G401.6 (cell line): ENCODE results near the gene HIVEP1.

Source experiments
- FAIRE-seq: peaks from 2 replicates; lab custom pipeline; 2012; peaks lifted over from hg19 to GRCh38; lab: Jason Lieb, UNC

The HIVEP1 gene

DNA sequence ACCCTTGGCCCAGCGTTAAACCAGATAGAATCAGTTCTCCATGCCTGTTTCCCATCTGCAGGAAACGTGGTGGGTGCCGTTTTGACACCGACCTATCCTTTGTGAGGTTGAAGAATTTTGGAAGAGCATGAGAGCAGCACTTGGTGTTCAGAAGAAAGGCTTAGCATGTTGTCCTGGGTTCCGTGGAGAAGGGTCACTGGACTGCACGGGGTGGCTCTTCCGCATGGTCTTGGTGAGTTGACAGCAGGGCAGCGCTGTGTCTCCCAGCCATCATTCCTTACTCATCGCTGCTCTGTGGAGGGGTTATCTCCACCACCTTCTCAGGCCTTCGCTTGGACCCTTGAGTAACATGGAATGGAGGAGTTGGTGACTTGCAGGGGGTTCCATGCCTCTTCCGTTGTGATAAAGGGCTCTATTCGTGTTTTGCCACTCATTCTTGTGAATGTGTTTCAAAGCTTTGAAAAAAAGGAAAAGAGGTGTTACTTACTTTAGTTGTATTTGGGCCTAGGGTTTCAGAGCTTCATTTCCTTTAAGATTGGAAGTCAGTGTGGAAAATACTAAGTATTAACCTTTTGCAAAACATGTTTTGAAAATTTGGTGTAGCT is 8.2 kb downstream of the HIVEP1 start:
- no peak for FAIRE-seq

DNA sequence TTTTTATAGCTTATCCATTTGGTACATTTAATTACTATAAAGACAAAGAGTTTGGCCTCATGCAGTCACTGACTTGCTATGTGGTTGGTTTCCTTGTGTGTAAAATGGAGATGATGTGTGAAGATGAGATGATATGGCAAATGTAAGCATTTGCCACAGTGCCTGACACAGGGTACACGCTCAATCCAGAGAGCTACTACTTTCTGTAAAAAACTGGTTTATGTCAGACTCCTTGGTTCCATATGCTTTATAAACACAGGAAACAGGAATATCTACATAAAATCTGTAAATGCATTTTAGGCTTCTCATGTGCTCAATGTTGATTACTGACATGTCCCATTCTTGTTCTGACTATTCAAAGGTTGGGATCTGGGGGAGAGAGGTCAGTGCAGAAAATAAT is 10.4 kb downstream of the HIVEP1 start:
- FAIRE-seq = no peak

DNA sequence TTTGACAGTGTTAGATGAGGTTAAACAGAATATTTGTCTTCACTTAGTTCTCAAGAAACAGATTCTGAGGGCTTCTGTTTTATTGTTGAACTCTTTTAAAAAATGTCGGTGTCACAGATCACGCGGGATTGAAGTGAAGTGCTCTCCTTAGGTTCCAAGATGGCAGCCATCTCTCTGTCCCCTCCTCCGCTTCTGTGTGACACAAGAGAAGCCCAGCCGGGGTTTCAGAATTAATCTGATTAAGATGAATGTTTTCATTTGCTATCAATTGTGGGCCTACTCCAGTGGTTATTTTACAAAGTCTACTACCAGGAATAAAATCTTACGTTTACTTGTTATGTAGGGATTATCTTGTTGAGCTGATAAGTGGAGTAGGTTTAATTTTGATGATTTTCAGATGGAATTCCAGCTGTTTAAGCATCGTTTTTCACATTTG is 10.9 kb downstream of the HIVEP1 start:
- no peak for FAIRE-seq

GRCh38 chr6:12024216-12024615 is 12.1 kb downstream of the HIVEP1 start:
- FAIRE-seq = no peak

DNA sequence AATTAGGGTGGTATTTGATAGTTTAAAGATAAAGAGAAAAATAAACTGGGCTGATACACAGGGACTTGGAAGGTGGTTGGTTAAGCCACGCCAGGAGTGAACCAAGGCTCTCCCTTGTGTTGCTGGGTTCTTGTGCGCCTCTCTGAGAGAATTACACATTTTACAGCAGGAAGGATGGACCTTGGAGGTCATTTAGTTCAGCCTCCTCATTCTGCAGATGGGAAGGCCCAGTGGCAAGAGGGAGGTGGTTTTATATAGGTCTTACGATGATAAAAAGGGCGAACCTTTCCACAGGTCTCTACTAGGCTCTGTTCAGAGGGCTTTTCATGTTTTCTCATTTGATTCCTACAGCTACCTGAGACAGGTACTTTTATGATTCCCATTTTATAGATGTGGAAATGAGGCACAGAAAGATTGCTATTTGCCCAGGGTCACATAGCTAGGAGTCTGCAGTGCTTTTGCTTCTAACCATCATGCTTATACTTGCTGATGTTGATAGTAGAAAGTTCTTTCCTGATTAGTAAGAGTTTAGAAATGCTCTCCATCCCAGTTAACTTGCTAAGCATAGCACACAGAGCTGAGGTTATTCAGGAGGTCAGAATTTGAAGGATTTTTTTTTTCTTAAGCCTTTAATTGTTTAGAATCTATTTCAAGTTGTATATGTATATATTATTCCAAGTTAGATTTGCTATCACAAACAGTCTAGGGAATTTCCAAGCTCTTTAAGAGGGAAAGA is 12.8 kb downstream of the HIVEP1 start:
- no peak for FAIRE-seq

DNA sequence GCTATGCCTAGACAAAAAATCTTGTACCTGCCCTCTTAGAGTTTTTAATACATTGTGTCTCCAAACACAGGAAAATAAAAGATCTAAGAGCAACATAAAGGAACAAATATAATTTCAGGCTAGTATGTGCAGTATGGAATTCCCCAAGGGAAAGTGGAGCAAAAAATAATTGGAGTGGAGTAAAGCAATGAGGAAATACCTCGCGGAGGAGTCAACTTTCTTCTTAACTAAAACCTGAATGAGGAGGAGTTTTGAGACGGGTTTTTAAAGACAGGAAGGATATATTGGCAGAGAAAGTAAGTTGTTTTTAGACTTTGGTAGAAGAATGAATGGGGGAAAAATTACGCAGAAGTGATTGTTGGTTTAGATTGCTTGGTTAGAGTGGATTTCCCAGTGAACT is 14.0 kb downstream of the HIVEP1 start:
- no peak for FAIRE-seq

- no peak for FAIRE-seq
Measured at GRCh38 chr6:12026833-12027232, 14.7 kb downstream of the HIVEP1 start.

- no peak for FAIRE-seq
Measured at GRCh38 chr6:12028213-12028612, 16.1 kb downstream of the HIVEP1 start.

GRCh38 chr6:12029979-12030737 is 18.0 kb downstream of the HIVEP1 start:
- FAIRE-seq = peak; percentile 15

DNA sequence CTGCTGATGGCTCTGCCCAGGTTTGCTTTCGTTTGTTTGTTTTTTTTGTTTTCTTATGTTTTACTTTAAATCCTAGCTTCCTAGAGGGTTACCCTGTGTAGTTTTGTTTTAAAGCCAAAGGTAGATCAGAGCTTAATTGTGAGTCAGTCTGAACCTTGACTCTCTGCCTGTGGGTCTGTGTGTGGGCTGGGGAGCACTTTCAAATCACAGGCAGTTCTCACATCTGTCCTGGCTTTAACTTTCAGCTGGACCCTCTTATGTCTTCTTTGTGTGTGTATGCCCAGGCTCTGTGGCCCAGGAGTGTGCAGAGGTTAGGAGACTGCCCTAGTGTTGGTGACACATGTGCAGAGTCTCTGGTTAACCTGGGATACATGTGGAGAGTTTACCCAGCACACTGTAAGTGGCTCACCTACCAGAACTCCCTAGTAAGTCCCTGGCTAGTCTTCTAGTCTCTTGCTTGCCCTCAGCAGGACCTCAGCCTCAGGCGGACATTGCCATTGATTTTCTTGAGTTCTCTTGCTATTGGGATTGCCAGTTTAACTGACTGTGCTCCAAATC is 19.0 kb downstream of the HIVEP1 start:
- no peak for FAIRE-seq

DNA sequence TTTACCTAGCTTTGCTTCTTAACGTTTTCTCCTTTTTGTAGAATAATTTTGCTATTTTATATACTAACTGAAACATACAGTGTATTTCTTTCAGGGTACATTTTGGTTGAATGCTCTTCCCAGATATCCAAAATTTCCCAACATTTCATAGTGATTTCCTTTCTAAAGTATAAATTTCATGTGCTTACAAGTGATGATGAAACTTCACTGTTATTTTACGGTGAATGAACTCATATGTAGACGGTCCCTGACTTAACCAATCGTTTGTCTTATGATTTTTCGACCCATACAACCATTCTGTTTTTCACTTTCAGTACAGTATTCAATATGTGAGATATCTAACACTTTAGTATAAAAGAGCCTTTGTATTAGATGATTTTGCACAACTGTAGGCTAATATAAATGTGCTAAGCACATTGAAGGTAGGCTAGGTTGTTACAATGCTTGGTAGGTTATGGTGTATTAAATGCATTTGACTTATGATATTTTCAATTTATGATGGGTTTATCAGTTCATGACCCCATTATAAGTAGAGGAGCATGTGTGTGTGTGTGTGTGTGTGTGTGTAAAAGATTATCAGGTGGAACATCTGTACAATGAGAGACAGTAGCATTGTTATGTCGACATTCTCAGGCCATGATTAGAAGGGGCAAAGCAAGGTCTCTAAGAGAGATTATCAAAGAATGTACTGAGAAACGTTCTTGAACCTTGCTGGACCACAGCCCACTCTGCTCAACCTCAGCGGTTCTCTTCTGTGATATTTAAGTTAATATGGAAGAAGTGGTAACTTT is 20.9 kb downstream of the HIVEP1 start:
- FAIRE-seq = no peak

GRCh38 chr6:12033770-12034169 is 21.7 kb downstream of the HIVEP1 start:
- FAIRE-seq = no peak

DNA sequence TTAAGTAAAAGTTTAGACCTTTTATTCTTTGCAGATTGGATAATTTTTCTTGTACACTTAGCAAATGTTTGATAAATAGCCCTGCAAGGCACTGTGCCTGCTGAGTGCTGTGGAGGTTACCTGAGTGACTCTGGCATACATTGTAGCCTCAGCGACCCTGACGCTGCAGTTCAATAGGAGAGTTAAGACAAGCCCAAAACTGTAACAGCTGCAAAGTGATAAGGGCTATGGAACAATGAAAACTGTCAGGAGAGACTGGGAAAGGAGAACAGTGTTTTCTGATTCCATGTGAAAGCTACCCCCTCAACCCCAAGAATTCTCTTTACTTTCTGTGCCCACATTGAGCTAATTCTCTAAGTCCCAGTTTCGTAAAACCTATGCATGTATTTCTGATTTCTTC is 22.2 kb downstream of the HIVEP1 start:
- no peak for FAIRE-seq

DNA sequence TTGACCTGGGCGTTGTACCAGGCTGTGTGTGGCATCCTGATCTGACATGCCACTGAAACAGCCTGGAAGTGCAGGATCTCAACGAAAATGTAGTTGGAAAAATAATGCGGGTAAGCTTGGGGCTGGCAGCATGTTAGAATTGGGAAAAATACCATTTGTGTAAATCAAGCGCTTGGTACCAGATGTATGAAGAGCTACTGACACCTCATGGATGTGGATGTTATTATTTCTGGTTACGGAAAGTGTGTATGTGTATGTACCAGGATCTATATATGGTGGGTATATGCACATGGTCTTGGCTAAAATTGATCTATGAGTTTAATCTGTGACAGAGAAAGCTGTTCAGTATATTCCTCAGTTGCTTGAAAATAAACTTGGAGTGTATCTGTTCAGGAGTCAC is 22.7 kb downstream of the HIVEP1 start:
- no peak for FAIRE-seq

GRCh38 chr6:12036766-12037165 is 24.7 kb downstream of the HIVEP1 start:
- no peak for FAIRE-seq

GRCh38 chr6:12037798-12038197 is 25.7 kb downstream of the HIVEP1 start:
- FAIRE-seq = no peak

DNA sequence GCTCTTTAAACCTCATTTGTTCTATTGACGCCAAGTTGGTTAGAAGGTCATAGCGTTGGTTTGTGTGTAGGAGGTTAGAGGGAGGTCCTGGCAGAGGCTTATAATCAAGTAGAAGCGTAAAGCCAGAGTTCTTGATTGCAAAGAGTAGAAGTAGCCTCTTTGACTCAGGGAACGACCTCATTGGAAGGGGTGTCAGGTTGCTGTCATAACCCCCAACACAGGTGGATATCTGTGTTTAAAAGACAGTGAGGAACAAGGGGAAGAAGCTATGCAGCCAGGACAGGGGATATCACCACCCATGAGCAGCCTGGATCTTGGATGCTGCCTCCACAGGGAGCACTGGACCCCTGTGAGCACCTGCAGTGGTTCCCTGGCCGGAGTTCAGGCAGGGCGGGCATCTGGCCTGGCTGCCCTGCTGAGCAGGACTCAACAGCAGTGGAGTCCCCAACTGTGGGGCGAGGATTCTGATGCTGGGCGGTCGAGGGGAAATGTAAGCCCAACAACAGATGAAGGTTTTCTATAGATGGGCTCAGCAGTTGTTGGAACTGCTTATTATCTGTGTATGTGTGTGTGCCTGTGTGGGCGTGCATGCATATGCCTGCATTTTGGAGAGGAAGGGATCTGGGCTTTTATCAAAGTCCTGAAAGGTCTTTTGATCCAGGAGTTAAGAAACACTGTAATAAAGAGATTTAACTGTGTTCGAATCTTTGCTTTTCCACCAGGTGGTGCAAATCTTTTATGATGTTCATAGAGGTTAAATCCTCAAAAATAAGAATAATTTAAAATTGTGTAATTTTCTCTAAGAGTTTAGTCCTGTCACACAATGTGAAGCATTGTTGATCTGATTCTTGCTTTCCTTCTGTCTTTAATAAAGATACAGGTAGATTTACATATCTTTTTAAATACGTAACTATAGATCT is 27.7 kb downstream of the HIVEP1 start:
- FAIRE-seq = no peak

DNA sequence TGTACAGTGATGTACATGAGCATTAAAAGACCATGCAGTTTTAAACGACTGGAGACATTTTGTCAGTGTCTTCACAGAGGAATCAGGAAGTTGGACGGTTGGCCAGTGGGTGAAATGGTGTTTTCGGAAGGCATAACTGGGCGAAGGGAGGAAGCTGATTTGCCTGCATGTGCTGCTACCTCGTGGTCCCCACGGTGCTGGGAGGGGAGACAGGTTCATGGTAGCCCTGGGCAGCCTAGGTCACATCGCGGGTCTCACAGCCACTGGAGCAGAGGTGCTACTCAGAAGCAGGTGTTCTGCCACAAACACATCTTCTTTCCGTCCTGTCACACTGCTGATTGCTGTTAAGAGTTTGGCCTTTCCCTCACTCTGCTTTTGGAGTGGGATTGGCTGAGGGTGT is 35.2 kb downstream of the HIVEP1 start:
- no peak for FAIRE-seq

GRCh38 chr6:12047792-12048432 is 35.8 kb downstream of the HIVEP1 start:
- FAIRE-seq = no peak

- FAIRE-seq = no peak
Measured at GRCh38 chr6:12048609-12049008, 36.5 kb downstream of the HIVEP1 start.

- no peak for FAIRE-seq
Measured at GRCh38 chr6:12049165-12049564, 37.1 kb downstream of the HIVEP1 start.
